ENCODE results near the gene UQCRQ.
"Not testable (repeated sequence)": the region's sequence is repeated elsewhere in the genome, so short reads cannot be mapped to it uniquely, and the experiment has no call there.

The UQCRQ gene

GRCh38 chr5:132832612-132833011, 33.8 kb upstream of the UQCRQ start:
- FAIRE-seq (no peak), DNase-seq (ENCODE audit: low spot score) (no peak)

DNA sequence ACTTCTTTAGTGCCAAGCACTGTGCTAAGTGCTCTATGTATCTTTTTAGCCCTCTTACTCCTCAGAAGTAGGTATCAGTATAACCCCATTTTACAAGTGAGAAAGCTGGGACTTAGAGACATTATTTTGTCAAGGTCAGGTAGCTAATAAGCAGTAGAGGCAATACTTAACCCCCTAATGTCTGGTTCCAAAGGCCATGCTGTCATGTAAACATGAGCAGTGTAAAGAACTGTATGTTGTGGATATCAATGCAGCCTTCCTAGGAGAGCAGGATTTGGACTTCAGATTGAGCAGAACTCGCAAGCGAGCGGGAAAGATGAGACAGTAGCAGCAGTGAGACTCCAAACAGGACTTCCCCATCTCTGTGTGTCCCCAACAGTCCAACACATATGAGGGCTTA, 32.4 kb upstream of the UQCRQ start:
- DNase-seq (ENCODE audit: low spot score) (no peak), FAIRE-seq (no peak)

DNA sequence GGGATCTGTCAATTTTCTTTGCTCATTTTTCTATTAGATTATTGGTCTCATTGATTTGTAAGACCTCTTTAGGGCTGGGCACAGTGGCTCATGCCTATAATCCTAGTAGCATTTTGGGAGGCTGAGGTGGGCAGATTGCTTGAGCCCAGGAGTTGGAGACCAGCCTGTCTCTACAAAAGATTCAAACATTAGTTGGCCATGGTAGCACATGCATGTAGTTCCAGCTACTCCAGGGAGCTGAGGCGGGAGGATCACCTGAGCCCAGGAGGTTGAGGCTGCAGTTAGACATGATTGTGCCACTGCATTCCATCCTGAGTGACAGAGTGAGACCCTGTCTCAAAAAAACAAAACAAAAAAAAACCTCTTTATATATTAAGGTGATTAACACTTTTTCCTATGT, 29.6 kb upstream of the UQCRQ start:
- FAIRE-seq (no peak), DNase-seq (ENCODE audit: low spot score) (no peak)

DNA sequence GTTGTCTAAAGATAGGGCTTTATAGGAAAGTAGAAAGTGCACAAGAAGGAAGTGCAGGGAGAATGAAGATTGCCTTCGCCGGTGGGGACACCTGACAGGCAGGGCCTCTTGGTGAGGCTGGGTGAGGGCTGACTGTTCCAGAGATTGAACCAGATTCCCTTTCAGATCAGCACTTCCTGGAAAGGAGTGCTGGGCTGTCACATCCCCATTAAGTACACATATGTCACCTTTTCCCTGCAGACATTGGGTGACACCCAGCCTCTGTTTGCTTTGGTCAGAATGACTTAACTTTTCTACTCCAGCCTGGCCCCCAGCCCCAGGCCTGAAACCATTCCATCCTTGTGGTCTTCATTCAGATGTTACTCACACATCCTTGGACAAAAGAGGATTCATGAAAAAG, 28.6 kb upstream of the UQCRQ start:
- DNase-seq (ENCODE audit: low spot score) (no peak), FAIRE-seq (no peak)

DNA sequence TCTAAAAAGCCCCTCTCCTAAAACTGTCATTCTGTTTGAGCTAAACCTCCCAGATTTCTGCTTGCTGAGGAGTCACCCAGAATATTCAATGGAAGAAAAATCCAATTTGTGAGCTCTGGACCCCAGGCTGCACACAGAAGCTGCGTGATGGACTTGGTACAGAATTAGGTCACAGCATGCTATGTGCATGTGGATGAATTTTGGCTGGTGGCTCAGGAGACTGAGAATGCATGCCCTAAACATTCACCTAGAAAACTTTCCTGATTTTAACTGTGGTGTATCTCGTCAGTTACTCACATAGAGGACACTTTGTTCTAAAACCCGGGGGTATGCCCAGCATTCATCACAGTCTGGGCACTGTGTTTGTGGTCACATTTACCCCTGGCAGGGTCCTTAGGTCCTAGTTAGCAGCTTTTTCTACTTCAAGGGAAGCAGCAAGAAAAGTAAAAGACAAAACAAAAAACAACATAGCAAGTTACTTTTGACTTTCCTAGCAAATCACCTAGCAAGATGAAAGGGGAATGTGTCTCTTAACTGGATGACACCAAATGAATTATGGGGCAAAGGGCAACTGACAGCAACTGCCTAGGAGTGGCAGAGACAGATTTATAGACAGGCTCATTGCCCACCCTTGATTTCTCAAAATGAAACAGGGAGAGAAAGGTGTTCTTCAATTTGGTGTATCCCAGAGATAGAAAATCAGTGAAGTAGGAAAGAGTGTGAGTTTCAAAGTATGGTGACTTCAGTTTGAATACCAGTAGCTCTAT, 27.7 kb upstream of the UQCRQ start:
- DNase-seq (ENCODE audit: low spot score): no peak
- FAIRE-seq: no peak

DNA sequence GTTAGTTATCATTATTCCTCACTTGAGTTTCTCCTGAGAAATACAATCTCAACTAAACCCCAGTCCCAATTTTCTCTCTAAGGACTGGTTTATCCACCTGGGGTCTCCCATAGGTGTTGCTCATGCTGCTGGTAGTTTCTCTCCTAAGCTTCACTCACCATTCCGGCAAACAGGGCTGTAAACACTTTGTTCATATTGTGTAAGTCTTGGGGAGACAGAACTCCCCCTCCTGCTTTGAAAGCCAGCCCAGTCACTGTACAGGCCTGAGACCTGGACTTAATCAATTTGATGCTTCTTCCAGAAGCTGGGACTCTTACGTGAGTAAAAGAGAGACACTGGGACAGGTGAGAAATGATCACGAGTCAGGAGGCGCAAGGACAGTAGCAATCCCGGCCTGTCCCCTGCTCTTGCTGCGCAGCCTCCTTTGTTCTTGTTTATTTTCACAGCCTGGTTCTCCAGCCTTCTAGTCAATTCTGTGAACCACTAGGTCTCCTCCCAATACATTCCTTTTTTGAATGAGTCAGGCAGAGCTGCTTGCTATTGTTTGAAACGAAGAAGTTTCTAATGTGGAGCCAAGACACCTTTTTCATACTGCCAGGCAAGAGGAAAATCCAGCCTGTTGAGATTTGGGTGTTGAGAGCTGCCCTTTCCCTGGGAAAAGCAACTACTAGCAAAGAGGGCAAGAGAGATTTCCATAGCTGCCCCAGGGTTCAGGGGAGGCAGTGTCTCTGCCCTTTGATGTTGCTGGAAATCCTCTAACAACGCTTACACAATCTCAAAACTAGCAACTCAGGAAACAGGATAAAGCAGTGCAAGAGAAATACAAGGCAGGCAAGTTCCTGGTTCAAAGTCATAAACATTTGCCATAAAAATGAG, 26.8 kb upstream of the UQCRQ start:
- FAIRE-seq (no peak), DNase-seq (ENCODE audit: low spot score) (peak; percentile 29)

- FAIRE-seq (no peak), DNase-seq (ENCODE audit: low spot score) (no peak)
Measured at GRCh38 chr5:132840313-132840712, 26.1 kb upstream of the UQCRQ start.

- DNase-seq (ENCODE audit: low spot score): no peak
- FAIRE-seq: no peak
Measured at GRCh38 chr5:132840896-132841295, 25.5 kb upstream of the UQCRQ start.

- DNase-seq (ENCODE audit: low spot score): no peak
- FAIRE-seq: no peak
Measured at GRCh38 chr5:132841305-132841704, 25.1 kb upstream of the UQCRQ start.

- no peak for DNase-seq (ENCODE audit: low spot score)
Measured at GRCh38 chr5:132848270-132848669, 18.2 kb upstream of the UQCRQ start.

DNA sequence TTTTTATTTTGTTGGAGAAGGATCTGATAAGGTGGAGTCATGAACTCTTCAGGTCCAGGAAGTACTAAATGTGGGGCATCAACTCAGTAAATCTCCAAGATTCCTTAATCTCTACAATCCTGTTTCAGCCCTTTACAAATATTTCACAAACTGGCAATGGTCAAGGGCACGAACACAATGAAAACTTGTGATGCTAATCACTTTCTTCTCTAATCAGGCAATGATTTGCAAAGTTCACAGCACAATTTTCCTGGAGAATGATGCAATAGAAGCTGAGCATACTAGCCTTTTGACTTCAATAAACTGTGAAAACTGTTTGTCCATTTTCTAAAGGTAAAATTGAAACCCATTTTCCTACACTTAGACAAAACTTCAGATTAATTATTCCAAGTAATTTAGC, 17.1 kb upstream of the UQCRQ start:
- no peak for FAIRE-seq

More at GRCh38 chr5:132848270-132848669, 18.2 kb upstream of the UQCRQ start:
- no peak for FAIRE-seq

DNA sequence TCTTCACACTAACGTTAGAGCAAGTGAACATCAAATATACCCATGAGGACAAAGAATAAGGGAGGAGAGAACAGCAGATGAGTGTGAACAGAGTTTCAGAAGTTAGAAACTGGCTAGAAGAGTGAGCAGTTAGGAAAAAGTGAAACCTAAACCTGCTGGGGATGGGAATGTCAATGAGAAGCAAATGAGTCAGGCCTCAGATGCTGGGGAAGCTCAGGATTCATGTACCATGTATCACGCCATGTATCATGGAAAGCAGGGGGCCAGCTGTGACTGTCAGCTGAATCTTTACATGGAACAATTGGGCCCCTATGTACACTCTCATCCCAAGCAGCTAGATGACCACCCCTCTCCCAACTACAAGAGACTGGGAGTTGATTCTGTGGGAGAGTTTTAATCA, 16.4 kb upstream of the UQCRQ start:
- DNase-seq (ENCODE audit: low spot score) (no peak), FAIRE-seq (no peak)

More for the DNA sequence above, 17.1 kb upstream of the UQCRQ start:
- DNase-seq (ENCODE audit: low spot score): no peak

GRCh38 chr5:132853323-132853722, 13.1 kb upstream of the UQCRQ start:
- FAIRE-seq: no peak
- no peak for DNase-seq (ENCODE audit: low spot score)

GRCh38 chr5:132853790-132854189, 12.7 kb upstream of the UQCRQ start:
- FAIRE-seq: no peak

GRCh38 chr5:132854301-132854700, 12.1 kb upstream of the UQCRQ start:
- FAIRE-seq (no peak), DNase-seq (ENCODE audit: low spot score) (no peak)

More at GRCh38 chr5:132853790-132854189, 12.7 kb upstream of the UQCRQ start:
- no peak for DNase-seq (ENCODE audit: low spot score)

GRCh38 chr5:132854992-132855391, 11.4 kb upstream of the UQCRQ start:
- FAIRE-seq: not testable (repeated sequence)

DNA sequence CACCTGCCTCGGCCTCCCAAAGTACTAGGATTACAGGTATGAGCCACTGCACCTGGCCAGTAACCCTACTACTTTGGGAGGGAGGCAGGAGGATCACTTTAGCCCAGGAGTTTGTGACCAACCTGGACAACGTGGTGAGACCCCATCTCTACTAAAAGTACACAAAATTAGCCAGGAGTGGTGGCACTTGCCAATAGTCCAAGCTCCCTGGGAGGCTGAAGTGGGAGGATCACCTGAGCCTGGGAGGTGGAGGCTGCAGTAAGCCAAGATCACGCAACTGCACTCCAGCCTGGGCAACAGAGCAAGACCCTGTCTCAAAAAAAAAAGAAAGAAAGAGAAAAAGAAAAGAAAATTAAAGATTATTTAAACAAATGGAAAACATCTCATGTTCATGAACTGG, 10.4 kb upstream of the UQCRQ start:
- no peak for DNase-seq (ENCODE audit: low spot score)
- FAIRE-seq: no peak

More at GRCh38 chr5:132854992-132855391, 11.4 kb upstream of the UQCRQ start:
- DNase-seq (ENCODE audit: low spot score): not testable (repeated sequence)

- DNase-seq (ENCODE audit: low spot score) (no peak), FAIRE-seq (no peak)
Measured at GRCh38 chr5:132859889-132860437, 6.5 kb upstream of the UQCRQ start.

GRCh38 chr5:132860742-132861141, 5.7 kb upstream of the UQCRQ start:
- FAIRE-seq: no peak
- no peak for DNase-seq (ENCODE audit: low spot score)

GRCh38 chr5:132865668-132866341, 637 bp upstream of the UQCRQ start:
- DNase-seq (ENCODE audit: low spot score) (no peak), FAIRE-seq (no peak)

DNA sequence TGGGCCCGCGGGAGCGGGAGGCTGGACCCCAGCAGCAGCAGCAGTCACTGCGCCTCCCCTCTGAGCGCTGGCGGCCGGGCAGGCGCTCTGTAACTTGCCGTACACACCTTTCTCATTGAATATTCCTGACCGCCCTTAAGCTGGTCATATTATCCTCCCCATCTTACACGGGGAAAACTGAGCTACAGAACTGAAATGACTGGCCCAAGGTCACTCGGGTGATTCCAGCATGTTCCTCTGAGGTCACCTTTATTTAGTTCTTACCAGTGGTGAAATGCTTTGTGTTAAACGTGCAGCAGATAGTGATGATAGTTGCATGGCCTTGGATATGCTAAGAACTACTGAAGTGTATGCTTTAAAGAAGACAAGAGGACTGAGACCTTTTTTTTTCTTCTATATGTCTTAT, 607 bp downstream of the UQCRQ start:
- DNase-seq (ENCODE audit: low spot score) (no peak), FAIRE-seq (no peak)

- FAIRE-seq (no peak), DNase-seq (ENCODE audit: low spot score) (no peak)
Measured at GRCh38 chr5:132868754-132869153, 2.3 kb downstream of the UQCRQ start.

Data from urothelium cell line (cell line).